Stimulated activated CD4-positive, alpha-beta T cell treated with anti-CD3 and anti-CD28 coated beads, TNF-alpha, amount 100 ng/mL, for 24 hours (primary cell): ENCODE measurements around the gene SMIM22.

ENCODE experiments used
- DNase-seq, 3 experiments: peaks; one replicate each; pipeline ENCODE4 v3.0.0-alpha.2; 2020; ENCODE audit warnings: low read depth in 3 of 3

SMIM22 gene

DNA sequence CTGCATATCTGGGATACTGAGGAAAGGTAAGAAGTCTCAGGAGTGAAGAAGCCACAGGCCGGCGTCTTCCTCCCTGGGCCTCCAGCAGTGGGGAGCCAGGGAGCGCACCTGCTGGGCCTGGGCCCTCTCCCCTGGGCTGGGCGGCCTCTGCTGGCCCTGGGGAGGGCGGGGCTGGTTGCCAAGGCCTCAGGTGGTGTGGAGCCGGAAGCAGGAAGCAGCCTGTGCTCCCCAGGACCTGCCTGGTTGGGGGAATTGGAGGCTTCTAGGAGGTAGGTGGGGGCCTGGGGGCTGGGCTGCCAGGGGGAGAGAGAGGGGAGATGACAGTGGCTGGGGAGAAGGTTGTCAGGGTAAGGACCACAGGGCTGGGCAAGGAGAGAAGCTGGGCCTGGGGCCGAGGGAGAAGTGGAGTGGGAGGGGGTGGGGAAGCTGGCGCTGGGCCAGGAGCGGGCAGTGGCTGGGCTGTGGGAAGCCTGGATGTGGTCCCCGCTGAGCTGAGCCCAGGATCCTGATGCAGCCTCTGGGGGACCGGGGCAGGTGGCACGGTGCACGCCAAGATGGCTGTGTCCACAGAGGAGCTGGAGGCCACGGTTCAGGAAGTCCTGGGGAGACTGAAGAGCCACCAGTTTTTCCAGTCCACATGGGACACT, at the start of gene SMIM22:
Gene SMIM22 (plus strand): TSS at position 189 of the 647 bp plus-strand sequence. CDS start 366 bp downstream, at position 555.
- no peak for DNase-seq

DNA sequence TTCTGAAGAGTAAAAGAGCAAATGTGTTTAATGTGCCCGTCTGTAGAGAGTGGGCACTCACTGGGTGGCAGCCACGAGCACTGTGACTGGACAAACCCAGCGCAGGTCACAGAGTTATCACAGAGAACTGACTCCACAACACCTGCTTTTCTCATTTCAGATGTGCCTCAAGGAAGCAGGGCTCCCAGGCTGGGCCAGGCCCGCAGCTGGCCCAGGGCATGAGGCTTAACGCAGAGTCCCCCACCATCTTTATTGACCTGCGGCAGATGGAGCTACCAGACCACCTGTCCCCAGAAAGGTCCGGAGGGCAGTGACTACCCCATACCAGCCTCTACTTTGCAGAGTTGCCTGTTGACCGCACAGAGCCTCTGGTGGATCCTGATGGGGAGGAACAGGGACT, 49.0 kb upstream of the SMIM22 start:
- no peak for DNase-seq

GRCh38 chr16:4746991-4747574, 48.1 kb upstream of the SMIM22 start:
- no peak for DNase-seq

GRCh38 chr16:4747906-4748681, 47.1 kb upstream of the SMIM22 start:
- DNase-seq, result no peak

GRCh38 chr16:4748682-4749411, 46.3 kb upstream of the SMIM22 start:
- DNase-seq, result no peak

DNA sequence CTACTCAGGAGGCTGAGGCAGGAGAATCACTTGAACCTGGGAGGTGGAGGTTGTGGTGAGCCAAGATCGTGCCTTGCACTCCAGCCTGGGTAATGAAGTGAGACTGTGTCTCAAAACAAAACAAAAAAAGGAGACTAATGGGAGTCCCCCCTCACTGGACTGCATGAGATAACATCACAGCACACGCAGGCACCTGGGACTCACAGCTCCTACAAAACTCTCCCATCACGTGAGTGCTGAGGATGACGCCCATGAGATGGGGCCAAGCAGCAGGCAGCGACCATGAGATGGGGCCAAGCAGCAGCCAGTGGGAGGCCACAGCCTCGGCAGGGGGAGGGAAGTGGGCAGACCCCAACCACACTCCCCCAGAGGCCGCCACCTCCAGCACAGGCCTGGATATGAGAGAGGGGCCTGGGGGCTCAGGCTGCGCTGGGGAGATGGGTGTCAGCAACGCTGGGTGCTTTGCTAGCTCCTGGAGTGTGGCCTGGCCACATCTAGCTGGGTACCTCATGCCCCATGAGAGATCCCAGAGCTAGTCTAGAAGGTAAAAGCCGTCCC, 45.4 kb upstream of the SMIM22 start:
- no peak for DNase-seq

DNA sequence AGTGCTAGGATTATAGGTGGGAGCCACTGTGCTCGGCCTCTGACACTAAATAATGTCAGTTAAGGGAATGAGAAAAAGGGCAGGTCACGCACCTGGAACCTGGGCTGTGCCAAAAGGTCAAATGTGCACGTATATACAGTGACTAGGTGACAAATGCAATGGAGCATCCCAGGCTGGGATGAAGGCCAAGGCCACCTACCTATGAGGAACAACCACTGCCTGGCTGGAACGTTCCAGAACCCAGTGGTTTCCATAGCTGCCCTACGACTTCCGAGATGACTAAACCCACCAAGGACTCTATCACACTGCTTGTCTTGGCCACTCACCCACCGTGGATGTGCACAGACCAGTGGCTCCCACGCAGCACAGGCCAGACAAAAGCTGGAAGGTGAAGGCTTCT, 44.3 kb upstream of the SMIM22 start:
- no peak for DNase-seq

- DNase-seq, result no peak
These were observed 42.6 kb upstream of the SMIM22 start for GRCh38 chr16:4752351-4753100.

DNA sequence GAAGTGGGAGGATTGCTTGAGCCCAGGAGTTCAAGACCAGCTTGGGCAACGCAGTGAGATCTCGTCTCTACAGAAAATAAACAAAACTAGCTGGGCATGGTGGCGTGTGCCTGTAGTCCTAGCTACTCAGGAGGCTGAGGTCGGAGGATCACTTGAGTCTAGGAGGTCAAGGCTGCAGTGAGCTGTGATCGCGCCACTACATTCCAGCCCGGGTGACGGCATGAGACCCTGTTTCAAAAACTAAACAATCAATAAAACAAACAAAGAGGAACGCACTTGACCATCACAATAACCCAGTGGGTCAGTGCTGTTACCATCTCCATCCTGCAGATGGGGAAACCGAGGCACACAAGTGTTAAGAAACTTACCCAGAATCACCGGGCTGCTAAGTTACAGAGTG, 41.9 kb upstream of the SMIM22 start:
- DNase-seq, result no peak

DNA sequence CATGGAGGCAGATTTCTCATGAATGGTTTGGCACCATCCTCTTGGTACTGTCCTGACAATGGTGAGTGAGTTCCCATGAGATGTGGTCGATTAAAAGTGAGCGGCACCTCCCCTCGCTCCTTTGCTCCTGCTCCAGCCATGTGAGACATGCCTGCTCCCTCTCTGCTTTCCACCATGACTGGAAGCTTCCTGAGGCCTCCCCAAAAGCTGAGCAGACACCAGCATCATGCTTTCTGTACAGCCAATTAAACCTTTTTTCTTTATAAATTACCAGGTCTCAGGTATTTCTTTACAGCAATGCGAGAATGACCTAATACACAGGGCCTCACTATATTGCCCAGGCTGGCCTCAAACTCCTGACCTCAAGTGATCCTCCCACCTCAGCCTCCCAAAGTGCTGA, 40.3 kb upstream of the SMIM22 start:
- no peak for DNase-seq

- no peak for DNase-seq
These were observed 39.5 kb upstream of the SMIM22 start for GRCh38 chr16:4755687-4756086.

GRCh38 chr16:4760221-4760910, 34.8 kb upstream of the SMIM22 start:
- DNase-seq, result no peak

DNA sequence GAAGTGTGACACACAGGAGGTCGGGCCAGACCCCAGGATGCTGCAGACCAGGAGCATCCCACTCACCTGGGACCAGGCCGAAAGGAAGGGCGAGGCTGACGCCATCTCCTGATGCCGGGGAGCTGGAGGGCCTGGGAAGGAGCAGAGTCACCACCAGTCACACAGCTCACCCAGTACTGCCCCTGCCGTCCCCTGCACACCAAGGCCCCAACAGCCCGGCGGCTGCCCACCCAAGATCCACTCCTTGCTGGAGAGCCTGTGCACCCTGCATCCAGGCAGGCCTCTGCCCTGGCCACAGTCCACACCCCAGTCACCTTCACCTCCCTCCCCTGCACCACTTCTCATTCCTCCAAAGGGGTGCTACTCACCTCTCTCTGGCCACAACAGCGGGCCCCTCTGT, 33.0 kb upstream of the SMIM22 start:
- DNase-seq, result no peak

GRCh38 chr16:4763791-4764190, 31.4 kb upstream of the SMIM22 start:
- no peak for DNase-seq

DNA sequence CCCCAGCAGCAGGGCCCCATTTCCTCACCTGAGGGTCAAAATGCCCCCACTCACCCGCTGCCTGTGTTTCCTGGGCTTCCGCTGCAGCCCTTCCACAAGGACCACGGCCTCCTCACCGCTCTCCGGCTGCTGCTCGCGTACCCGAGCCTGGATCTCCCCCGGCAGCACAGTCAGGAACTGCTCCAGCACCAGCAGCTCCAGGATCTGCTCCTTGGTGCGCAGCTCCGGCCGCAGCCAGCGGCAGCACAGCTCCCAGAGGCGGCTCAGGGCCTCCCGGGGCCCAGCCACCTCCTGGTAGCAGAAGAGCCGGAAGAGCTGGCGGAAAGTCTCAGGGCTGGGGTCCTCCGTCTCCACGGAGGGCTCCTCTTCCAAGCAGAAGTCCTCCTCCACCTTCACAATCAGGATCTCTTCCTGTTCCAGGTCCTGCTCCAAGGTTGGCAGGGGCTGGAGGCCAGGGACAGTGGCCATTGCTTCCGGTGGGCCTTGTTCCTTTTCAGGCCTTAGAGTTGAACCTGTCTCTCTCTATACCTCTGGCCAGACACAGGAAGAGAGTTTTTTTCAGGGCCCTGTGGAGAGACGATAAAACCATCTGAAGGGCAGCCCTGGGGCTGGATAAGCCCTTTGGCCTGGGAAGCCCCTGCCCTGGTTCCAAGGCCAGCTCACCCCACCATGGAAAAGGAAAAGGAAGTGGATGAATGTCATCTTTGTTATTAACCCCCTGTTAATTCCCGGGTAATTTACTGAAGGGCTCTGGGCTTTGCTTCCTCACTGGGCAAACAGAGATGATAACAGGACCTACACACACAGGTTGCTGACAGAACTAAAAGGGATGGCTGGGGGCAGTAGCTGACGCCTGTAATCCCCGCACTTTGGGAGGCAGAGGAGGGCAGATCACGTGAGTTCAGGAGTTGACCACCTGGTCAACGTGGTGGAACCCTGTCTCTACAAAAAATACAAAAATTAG, 29.4 kb upstream of the SMIM22 start:
- DNase-seq, result no peak

GRCh38 chr16:4766875-4767628, 28.1 kb upstream of the SMIM22 start, which contains the start of gene ZNF500:
Gene ZNF500 (minus strand): TSS chr16:4767162. CDS start chr16:4765978, 1,184 bp downstream.
- peak; percentile 96 to 98 (median 96) for DNase-seq

- DNase-seq, result no peak
These were observed 27.2 kb upstream of the SMIM22 start for GRCh38 chr16:4767872-4768548.
